GM12891 (cell line): ENCODE measurements around the gene SUOX. TPM values are rescaled to one million over a fixed set of nuclear protein-coding genes. Genes with fewer than 3 reads are reported as not detected.

Source experiments
- DNase-seq: peaks from one replicate; pipeline ENCODE4 v3.0.0; 2011; ENCODE audit warnings: low spot score; ENCODE audit not compliant: insufficient read length
- FAIRE-seq: peaks from 2 replicates; lab custom pipeline; 2011; peaks lifted over from hg19 to GRCh38; lab: Jason Lieb, UNC
- PAX5 ChIP-seq: IDR thresholded peaks from 2 replicates; pipeline ENCODE4 v1.6.1; 2011; ENCODE audit warnings: low read length, moderate library complexity, mild to moderate bottlenecking; ENCODE audit not compliant: insufficient read depth, severe bottlenecking
- POLR2A ChIP-seq: IDR thresholded peaks from 2 replicates; pipeline ENCODE4 v1.6.1; 2011; ENCODE audit warnings: low read depth, low read length, control low read depth
- POLR2AphosphoS5 ChIP-seq: IDR thresholded peaks from 2 replicates; pipeline ENCODE4 v1.6.1; 2011; ENCODE audit warnings: low read depth, low read length, control low read depth
- POU2F2 ChIP-seq: IDR thresholded peaks from 2 replicates; pipeline ENCODE4 v1.6.1; 2011; ENCODE audit warnings: low read depth, mild to moderate bottlenecking, control low read depth, low read length, moderate library complexity
- SPI1 ChIP-seq: IDR thresholded peaks from 2 replicates; pipeline ENCODE4 v1.6.1; 2011; ENCODE audit warnings: low read depth, low read length, control low read depth
- TAF1 ChIP-seq: IDR thresholded peaks from 2 replicates; pipeline ENCODE4 v1.6.1; 2011; ENCODE audit warnings: low read depth, low read length, control low read depth
- polyA plus RNA-seq: library from polyadenylated mRNA; unstranded; fragments of >200 nt; gene quantifications from one replicate; pipeline ENCODE4 v1.2.1, GENCODE V29; 2012; ENCODE audit warnings: low read depth, missing spikeins, inconsistent platforms; ENCODE audit not compliant: missing spikeins

The SUOX gene
- 10.0 TPM for polyA plus RNA-seq

GRCh38 chr12:55996715-55997534 lies at the start of gene SUOX:
SUOX (plus strand) TSS chr12:55997276; CDS start chr12:56002222, 4,946 bp downstream.
- DNase-seq (peak; percentile 96), FAIRE-seq (peak; percentile 98)
- TF ChIP-seq POLR2A (0 out of 2 replicates have a peak, but pooled peaks have one; percentile 12), SPI1 (no peak), POLR2AphosphoS5 (peak; percentile 50; the same call in 1 of the 2 replicates), POU2F2 (no peak)

DNA sequence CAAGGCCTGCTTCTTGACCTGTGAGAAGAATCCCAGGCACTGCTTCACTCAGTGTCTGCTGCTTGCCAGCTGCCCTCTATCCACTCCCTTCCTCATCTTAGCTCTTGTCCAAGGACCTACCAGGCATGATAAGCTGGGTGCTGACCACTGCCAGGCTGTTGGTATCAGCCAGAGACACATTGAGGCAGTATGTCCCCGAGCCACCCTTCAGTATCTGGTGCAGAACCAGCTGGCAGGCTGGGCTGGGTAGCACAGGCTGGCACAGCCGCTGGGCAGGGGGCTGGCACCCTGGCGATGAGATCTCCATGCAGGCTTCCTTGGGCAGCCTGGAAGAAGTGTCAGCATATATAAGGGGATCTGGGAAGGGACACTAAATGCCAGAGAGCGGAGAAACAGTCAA lies 41.7 kb upstream of the SUOX start:
- no peak for TF ChIP-seq PAX5
- TF ChIP-seq POLR2A, result no peak
- no peak for TF ChIP-seq TAF1
- TF ChIP-seq POU2F2, result no peak
- no peak for TF ChIP-seq SPI1
- no peak for TF ChIP-seq POLR2AphosphoS5
- DNase-seq (no peak), FAIRE-seq (no peak)

DNA sequence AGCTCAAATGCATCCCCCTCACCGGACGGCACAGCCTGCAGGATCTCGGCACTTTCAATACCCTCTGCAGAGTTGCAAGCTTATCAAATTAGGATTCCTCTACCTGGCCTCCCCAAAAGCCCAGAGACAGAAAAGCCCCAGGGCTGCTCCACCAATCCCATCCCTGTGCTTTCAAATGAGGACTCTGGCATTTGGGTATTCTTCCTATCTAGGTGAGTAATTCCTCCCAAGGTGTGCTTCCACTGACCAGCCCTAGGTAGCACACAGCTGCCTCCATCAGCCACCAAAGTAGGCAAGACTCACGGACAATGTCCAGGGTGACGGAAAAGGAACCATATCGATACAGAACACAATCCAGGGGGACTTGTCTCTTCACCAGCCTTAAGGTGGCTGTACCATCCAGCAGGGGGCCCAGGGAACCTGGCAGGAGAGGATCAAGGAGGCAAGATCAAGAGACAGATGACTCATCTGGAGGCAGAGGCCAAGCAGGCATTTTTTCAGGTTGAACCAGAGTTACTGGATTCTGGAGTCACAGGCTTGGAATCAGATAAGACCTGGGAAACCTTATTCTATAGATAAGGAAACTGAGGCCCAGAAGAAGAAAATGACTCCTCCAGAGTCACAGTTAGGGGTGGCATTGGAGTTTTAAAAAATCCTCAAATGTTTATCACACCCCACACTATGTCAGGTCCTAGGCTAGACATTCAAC lies 41.1 kb upstream of the SUOX start:
- DNase-seq, result no peak
- FAIRE-seq, result no peak
- TF ChIP-seq PAX5, result no peak

- FAIRE-seq (no peak), DNase-seq (no peak)
- no peak for TF ChIP-seq POLR2AphosphoS5
- TF ChIP-seq TAF1, result no peak
- no peak for TF ChIP-seq PAX5
- no peak for TF ChIP-seq POU2F2
- no peak for TF ChIP-seq POLR2A
- TF ChIP-seq SPI1, result no peak
Measured at GRCh38 chr12:55957106-55957859, 39.8 kb upstream of the SUOX start.

DNA sequence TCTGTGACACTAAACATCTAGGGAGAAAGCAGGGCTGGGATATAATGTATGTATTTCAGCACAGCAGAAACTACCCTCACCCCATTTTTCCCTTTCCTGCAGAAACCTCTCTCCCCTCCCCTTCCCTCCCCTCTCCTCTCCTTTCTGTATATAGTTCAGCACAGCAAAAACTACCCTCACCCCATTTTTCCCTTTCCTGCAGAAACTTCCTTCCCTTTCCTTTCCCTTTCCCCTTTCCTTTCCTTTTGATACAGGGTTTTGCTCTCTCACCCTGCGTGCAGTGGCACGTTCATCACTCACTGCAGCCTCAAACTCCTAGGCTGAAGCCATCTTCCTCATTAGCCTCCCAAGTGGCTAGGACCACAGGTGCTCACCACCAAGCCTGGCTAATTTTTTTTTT lies 33.3 kb upstream of the SUOX start:
- DNase-seq (no peak), FAIRE-seq (no peak)
- TF ChIP-seq POU2F2, result no peak
- TF ChIP-seq SPI1, result no peak

DNA sequence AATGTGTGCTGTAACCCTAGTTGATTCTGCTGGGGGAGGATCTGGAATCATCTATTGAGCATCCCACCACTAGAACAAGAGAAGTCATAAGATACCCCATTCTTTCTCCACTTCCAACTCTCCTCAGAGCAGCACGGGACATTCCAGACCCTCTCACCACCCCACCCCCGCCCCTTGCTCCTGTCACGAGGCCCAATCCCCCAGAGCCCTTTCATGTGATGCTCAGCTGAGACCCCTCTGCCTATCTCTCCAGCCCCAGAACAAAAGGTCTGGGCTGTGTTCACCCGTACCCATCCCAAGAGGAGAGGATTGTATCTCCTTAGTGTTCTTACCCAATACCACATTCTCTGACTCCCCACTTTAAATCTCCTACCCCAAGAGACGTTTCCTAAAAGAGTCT lies 31.8 kb upstream of the SUOX start:
- FAIRE-seq (no peak), DNase-seq (no peak)
- TF ChIP-seq POLR2AphosphoS5 (no peak), POLR2A (no peak), POU2F2 (no peak), PAX5 (no peak), TAF1 (no peak), SPI1 (no peak)

DNA sequence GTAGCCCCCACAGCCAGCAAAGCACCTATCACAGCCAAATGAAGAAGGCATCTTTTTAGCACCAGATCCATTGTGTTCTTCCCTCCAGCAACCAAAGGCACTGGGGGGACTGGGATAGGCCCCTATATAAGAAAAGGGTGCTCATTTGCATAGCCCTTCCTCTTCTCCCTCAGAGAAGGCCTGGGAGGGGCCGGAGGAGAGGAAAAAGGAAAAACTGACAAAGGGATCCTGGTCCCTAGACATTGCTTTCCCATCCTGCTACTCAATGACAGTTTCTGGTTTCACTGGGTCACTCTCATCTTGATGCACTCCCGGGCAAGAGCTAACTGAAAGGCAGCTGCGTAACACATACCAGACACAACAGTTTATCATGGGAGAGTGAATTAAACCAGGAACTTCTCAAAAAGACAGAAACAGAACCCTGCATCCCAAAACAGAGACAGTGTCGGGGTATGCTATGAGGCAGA lies 31.1 kb upstream of the SUOX start, which contains the start of gene PMEL:
Gene PMEL, minus strand, starts transcription at position 102 of the 467 bp plus-strand sequence. Its CDS starts 31 bp downstream, at position 71.
- TF ChIP-seq POLR2AphosphoS5, result no peak
- TF ChIP-seq POU2F2, result no peak
- TF ChIP-seq POLR2A, result no peak
- TF ChIP-seq TAF1, result no peak
- TF ChIP-seq PAX5, result no peak
- TF ChIP-seq SPI1, result no peak
- FAIRE-seq (peak; percentile 20), DNase-seq (no peak)

DNA sequence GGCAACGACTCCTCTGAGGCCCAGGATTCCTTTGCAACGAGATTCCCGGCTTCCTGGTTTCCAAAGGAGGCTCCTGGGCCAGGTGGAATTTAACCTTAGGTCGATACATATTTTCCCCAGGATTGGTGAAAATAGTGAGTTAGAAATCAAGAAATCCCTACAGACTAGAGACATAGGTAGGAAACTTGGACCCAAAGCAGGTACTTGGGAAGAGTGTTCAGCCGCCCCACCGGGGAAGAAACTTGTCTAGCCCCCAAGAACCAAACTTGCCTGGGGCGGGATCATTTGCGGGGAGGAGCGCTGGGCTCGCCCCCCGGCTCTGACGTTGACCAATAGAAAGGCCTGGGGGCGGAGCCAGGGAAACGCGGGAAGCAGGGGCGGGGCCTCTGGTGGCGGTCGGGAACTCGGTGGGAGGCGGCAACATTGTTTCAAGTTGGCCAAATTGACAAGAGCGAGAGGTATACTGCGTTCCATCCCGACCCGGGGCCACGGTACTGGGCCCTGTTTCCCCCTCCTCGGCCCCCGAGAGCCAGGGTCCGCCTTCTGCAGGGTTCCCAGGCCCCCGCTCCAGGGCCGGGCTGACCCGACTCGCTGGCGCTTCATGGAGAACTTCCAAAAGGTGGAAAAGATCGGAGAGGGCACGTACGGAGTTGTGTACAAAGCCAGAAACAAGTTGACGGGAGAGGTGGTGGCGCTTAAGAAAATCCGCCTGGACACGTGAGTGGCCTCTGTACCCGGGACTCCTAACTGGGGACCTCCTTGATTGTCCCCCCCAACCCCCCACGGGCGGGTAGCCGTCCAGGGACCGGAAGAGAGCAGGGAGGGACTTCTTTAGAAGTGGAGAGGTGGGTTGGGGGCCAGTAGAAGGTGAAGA lies 30.4 kb upstream of the SUOX start, which contains the start of gene CDK2:
Gene CDK2, plus strand, starts transcription at position 423 of the 874 bp plus-strand sequence. Its CDS starts 179 bp downstream, at position 602.
- DNase-seq (peak; percentile 73), FAIRE-seq (peak; percentile 26)
- peak; percentile 56; the same call in 1 of the 2 replicates for TF ChIP-seq POLR2AphosphoS5
- TF ChIP-seq SPI1, result no peak
- no peak; the same call in 1 of the 2 replicates for TF ChIP-seq TAF1
- TF ChIP-seq POU2F2, result no peak; the same call in 1 of the 2 replicates
- TF ChIP-seq PAX5, result no peak
- TF ChIP-seq POLR2A, result peak; percentile 70

DNA sequence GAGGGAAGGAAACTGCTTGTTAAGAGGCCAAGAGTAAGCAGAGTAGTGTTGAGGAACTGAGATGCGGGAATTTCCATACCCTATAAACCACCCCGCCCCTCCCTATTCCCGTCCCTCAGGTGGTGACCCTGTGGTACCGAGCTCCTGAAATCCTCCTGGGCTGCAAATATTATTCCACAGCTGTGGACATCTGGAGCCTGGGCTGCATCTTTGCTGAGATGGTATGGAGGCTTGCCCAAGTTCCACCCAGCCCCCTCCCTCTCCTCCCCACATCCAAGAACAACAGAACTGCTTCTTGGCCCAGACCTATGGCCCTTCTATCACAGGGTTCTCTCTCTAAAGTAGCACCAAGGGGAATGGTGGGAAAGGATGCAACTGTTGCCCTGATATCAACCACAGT lies 27.7 kb upstream of the SUOX start:
- TF ChIP-seq POLR2A, result no peak
- no peak for TF ChIP-seq POLR2AphosphoS5
- no peak for TF ChIP-seq POU2F2
- TF ChIP-seq PAX5, result no peak
- no peak for TF ChIP-seq TAF1
- no peak for TF ChIP-seq SPI1
- FAIRE-seq, result no peak
- DNase-seq, result no peak
